NCI-H82 treated with DMSO at 0.1 percent for 48 hours (cell line): ENCODE measurements around the gene ZC3HAV1.
"Not testable (repeated sequence)": the region's sequence is repeated elsewhere in the genome, so short reads cannot be mapped to it uniquely, and the experiment has no call there.

Experiments used
- DNase-seq: peaks from one replicate; lab custom pipeline; 2025; ENCODE audit not compliant: unreplicated experiment; lab: John Stamatoyannopoulos, UW

The ZC3HAV1 gene

DNA sequence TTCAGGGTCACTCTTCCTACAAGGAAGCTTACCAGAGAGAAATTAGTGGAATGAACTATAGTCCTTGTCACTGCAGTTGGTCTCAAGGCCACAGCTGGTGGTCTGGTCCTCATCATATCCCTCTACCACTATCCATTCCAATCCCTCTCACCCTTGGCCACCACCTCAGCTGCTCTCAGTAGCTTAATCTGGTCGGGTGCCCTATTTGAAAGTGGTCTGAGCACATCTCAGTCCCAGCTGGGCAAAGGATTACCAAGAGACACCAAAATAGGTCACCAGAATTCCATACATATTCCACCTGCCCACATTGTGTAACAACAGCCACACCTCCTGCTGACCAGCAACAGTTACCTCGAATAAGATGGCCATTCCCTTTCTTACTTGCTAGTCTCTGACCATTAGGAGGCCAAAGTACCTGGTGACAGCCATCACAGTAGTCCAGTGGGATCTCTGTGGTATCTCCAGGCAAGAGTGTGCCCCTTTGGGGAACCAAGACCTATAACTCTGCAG lies 3.3 kb upstream of the ZC3HAV1 start:
- no peak for DNase-seq

DNA sequence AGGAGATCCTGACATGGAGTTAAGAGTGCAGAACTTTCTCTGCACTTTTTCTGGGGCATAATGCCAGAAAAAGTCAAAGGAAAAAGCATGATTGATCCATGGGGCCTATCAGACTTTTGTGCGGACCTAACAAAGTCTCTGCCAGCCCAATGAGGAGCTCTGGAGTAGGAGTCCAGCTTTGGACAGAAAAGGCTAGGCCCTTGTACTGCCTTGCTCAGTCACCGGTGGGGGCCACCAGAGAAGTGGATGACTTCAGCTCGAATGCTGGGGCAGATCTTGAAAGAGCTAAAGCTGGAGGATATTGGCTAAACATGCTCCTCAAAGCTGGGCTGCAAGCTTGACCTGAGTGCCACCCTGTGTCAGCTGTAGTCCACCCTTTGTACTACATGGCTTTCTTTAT lies 2.8 kb upstream of the ZC3HAV1 start:
- DNase-seq: no peak

DNA sequence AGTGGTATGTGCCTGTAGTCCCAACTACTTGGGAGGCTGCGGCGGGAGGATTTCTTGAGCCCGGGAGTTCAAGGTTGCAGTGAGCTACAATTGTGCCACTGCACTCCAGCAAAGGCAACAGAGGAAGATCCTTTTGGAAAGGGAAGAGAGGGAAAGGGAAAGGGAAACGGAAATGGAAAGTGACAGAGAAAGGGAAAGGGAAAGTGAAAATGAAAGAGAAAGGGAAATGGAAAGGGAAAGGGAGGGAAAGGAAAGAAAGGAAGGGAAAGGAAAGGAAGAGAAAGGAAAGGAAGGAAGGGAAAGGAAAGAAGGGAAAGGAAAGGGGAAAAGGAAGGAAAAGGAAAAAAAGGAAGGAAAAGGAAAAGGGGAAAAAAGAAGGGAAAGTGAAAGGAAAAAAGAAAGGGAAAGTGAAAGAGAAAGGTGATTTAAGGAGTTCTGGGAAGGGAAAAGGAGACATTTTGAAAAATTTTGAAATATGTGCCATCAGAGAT lies 2.3 kb upstream of the ZC3HAV1 start:
- no peak for DNase-seq

DNA sequence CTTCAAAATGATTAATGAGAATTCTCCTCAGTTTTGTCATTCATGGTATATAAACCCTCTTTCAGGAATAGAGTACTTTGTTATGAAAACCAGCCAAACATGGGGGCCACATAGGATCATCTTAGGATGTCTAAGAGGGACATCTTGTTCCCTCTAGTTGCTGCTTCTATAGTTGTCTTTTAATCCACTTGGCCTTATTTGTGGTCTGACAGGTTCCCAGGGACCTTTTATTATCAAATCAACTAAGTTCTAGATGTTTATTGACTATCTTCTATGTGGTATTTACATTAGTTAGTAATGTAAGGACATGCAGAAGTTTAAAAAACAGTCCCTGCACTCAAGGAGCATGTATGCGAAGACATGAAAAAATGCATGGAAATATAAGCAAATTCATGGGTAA lies 1.6 kb upstream of the ZC3HAV1 start:
- no peak for DNase-seq

DNA sequence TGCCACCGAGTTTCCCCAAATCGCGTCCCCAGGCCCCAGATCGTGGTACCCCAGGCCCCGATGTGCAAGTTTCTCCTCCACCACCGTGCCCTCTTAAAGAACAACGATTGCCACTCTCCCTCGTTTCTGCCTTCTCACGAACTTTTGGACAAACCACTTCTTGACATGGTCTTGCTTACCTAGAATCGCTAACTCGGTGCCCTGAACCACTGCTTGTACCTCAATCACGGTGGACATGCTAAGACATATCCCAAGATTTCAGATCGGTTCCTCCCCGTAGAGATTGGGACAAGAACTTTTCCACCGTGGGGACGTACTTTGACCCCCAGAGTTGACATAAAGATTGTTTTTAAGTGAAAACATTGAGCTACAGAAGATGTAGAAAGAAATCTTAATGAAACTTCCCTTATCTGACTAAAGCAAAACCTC lies 477 bp upstream of the ZC3HAV1 start:
- no peak for DNase-seq

DNA sequence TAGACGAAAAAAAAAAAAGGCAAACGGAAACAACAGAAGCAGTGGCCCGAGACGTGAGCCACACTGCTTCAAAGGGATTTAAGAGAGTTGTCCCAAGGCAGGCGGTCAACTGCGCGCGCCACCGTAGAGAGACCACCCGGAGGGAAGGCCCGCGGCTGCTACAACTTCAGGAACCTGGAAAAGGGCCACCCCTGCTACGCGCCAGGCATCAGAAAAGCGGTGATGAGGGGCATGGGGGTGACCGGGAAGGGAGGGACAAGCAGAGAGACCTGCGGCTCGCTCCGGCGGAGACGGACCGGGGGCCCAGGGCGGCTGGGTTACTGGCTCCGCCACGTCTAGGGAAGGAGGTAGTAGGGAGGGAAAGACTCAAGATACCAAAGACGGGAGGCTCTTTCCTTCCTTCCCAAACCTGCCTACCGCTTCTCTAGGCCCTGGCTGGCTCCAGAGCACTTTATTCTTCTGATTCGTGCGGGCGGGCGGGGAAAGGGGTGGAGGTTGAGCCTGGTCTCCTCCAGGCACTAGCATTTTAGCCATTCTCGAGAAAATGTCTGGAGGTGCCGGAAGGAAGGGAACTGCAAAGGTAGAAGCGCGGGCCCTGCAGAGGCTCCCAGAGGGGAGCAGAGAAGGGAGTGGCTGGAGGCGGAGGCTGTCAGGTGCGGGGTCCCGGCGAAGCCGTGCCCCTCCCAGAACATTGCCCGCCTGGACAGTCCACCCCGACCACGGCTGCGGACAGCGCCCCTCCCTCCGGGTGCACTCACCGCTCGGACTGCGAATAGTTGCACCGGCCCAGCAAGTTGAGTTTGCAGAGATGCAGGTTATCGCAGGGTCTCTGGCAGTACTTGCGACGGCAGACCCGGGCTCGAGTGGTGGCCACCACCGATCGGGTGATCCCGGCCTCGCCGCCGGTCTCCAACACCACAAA lies 993 bp downstream of the ZC3HAV1 start:
- no peak for DNase-seq

DNA sequence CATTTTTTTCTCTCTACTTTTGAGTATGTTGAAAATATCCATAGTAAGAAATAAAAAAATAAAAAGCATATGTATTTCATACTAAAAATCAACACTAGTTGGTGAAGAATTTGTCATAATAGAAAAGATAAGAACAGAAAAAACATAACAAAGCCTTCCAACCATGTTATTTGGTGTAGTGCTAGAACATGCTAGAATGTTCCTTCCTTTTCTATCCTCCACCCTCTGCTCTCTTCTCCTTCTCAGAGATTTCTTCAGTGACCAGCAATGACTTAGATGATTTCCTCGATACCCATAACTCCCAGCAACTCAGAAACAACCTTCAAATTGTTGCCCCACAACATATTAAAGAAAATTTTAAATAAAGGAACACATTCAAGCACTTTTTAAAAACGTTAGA lies 2.6 kb downstream of the ZC3HAV1 start:
- no peak for DNase-seq

DNA sequence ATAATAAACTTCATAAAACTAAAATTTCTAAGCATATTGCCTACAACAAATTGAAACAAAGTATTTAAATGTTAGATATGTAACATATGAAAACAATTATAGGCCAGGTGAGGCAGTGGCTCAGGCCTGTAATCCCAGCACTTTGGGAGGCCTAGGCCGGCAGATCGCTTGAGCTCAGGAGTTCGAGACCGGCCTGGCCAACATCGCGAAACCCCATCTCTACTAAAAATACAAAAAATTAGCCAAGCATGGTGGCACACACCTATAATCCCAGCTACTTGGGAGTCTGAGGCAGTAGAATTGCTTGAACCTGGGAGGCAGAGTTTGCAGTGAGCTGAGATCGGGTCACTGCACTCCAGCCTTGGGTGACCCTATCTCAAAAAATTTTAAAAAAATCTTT lies 3.3 kb downstream of the ZC3HAV1 start:
- not testable (repeated sequence) for DNase-seq

DNA sequence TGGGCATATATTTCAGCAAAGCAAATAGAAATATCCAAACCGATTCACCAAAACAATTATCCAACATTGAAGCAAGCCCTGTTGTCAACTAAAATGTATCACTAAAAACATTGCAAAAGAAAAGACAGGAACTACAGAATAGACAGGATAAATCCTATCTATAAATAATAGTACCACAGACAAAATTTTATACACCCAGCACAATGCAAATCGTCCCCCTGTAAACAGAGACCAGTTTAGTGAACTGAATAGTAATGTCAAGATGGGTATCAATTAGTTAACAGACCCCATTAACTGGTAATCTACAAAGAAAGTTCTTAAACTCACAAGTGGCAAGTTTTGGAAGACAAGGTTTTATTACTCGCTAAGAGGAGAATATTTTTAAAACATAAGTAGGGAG lies 4.0 kb downstream of the ZC3HAV1 start:
- DNase-seq: no peak

DNA sequence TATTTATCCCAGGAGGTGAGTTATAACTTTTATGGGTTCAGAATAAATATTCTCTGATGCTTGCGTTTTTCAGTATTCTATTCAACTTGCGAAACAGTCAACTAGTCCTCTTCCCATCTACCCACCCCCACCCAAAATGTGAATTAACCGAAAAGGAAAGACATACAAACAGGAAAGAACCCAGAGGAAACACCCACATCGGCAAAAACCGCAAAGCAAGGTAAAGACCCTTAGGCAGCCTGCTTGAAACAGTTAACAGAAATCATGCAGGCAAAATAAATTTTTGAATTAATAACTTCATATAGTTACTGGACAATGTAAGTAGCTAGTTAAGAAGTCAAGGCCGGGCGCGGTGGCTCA lies 5.4 kb downstream of the ZC3HAV1 start:
- DNase-seq: no peak

DNA sequence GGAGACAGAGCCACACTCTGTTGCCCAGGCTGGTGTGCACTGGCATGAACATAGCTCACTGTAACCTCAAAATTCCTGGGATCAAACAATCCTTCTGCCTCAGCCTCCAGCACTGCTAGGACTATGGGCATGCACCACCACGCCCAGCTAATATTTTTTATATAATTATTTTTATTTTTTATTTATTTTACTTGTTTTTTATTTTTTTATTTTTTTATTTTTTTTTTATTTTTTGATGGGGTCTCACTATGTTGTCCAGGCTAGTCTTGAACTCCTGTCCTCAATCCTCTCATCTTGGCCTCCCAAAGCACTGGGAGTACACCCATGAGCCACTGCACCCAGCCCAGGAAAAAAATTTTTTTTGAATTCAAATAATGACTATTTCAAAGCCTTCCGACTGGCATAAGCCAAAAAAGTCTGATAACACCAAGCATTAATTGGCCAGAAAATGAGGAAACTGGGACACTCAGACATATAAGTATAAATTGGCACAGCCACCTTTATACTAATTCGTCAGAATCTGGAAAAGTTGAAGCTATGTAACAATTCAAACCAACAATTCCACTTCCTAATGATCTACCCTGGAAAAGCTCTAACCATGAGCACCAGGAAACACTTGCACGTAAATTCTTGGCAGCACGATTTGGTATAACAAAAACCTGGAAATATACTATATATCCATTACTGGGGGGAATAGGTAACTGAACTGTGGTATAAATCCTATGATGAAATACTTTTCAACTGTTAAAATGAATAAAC lies 6.3 kb downstream of the ZC3HAV1 start:
- no peak for DNase-seq

DNA sequence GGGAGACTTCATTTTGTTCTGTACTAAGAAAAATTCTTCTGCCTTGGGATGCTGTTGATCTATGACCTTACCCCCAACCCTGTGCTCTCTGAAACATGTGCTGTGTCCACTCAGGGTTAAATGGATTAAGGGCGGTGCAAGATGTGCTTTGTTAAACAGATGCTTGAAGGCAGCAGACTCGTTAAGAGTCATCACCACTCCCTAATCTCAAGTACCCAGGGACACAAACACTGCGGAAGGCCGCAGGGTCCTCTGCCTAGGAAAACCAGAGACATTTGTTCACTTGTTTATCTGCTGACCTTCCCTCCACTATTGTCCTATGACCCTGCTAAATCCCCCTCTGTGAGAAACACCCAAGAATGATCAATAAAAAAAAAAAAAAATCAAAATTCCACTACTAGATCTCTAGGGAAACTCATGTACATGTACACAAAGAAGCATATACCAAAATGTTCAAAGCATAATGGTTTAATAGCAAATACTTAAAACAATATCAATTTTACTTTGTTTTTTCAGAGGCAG lies 7.8 kb downstream of the ZC3HAV1 start:
- not testable (repeated sequence) for DNase-seq

DNA sequence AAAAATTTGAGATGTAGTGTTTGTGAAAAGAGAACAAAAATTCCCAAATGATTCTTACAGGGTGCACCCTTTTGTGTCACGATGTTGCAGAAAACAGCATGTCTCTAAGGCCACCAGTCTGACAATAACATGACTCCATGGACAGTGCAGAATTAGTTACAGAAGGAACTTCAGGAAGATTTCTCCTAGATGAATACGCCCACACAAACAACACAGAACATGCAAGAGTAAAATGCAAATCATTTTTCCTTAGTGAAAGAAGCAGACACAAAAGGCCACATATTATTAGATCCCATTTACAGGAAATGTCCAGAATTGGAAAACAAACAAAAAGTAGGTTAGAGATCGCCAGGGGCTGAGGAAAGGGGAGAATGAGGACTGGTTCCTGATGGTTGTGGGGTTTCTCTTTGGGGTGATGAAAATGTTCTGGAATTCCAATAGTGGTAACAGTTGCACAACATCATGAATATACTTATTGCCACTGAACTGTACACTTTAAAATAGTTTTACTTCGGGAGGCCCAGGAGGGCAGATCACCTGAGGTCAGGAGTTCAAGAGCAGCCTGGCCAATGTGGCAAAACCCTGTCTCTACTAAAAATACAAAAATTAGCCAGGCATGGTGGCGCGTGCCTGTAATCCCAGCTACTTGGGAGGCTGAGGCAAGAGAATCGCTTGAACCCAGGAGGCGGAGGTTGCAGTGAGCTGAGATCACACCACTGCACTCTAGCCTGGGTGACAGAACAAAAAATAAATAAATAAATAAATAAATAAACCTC lies 10.2 kb downstream of the ZC3HAV1 start:
- no peak for DNase-seq

DNA sequence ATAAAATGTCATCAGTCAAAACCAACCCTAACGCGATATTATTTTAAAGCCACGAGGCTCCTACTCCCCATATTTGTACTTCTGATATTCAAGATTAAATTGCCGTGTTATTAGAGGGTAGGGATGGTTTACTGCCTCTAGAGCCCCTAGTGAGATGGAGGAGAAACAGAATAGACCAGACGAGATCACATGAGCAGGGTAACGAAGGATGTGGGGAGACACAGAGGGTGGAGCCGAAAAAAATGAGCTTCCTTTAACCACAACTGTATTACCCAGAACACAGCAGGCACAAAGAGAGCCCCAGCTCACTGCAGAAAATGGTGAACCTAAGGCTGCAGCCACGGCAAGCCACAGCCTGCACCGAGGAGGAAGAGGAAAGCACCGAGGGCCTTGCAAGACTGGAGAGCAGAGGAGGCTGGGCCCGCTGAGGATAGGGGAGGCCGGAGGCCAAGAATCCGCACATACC lies 14.3 kb downstream of the ZC3HAV1 start:
- DNase-seq: no peak

DNA sequence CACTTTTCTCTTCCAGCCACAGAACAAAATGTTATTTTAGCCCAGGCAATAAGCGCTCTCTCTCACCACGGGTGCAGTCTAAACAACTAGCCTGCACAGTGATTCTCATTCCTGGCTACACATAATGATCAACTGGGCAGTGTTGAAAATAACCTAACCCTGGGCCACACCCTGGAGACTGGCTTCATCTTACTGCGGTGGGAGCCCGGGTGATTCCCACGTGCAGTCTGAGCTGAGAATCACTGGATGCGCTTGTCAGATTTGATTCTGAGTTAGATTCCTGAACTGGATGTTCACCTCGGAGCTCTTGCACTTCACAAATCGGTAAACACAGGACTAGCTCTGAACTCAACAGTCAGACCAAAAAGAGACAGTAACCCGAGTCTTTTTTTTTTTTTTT lies 14.9 kb downstream of the ZC3HAV1 start:
- no peak for DNase-seq

DNA sequence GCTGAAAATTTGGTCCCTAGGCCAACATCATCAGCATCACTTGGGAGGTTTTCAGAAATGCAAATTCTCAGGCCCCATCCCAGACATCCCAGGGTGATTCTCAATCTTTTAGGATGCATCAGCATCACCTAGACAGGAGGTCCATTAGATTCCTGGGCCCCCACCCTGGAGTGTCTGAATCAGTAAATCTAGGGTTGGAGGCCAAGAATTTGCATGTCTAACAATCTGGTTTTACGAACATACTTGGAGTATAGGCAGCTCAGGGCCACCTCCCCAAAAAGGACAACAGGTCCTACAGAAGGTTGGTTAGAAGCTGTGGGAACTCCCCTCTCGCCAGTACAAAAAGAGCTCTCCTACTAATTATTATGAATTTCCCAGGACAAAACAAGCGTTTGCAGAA lies 15.5 kb downstream of the ZC3HAV1 start:
- no peak for DNase-seq

DNA sequence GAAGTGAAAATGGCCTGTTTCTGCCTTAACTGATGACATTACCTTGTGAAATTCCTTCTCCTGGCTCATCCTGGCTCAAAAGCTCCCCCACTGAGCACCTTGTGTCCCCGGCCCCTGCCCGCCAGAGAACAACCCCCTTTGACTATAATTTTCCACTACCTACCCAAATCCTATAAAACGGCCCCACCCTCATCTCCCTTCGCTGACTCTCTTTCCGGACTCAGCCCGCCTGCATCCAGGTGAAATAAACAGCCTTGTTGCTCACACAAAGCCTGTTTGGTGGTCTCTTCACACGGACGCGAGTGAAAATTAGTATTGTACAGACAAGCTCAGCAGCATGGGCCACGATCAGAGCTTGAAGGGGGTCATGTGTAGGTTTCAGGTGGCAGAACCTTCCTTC lies 16.0 kb downstream of the ZC3HAV1 start:
- DNase-seq: not testable (repeated sequence)

DNA sequence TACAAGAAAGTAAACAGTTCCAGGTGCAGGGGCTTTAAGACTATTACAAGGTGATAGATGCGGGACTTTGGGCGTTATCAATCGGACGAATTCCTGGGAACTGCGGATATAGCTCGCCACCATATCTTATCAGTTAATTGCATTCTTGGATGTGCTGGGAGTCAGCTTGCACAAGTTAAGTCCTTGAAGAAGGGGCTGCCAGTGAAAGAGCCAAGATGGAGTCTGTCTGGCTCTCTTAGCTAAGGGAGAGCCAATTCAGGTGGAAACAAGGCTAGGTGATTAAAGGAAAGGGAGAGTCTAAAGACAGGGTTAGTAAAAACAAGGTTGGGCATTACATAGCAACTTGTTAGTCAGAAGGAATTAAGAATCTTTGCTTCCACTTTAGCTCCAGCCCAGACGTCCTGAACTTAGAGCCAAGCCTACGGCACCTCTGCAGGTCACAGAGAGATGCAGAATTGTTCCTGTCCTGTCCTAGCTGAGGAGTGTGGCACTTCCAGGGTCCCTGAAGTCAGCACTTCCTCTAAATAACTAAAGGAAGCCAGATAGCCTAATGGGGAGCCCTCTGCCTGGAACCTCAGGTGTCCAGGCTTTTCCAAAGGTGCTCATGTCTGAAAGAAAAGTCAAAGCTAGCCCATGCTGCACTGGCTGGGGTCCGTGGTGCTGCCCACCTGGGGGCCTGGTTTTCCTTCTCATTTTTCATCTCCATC lies 17.3 kb downstream of the ZC3HAV1 start:
- no peak for DNase-seq

DNA sequence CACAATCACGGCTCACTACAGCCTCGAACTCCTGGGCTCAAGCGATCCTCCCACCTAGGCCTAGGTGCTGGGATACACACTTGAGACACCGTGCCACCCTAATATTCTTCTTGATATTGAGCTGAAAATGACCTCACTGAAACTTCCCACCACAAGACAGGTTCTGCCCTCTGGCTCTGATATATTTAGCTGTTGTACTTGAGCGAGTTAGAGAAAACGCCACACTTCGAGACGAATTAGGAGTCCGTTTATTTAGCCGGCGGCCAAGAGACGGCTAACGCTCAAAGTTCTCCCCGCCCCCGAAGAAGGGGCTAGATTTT lies 17.9 kb downstream of the ZC3HAV1 start:
- no peak for DNase-seq

DNA sequence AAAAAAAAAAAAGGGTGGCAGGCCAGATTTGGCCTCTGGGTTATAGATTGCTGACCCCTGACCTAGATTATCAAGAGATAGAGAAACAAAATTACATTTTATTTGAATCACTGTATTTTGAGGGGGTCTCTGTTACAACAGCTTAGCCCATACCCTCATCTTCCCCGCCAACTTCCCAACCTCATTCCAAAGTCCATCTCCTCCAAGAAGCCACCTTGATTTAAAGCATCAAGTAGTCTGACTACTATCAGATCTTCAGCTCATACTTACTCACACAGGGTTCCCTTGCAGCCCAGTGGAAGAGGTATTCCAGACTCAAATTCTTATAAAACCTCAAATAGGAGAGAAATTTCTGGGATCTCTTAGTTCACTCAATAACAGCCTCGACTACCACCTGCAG lies 20.4 kb downstream of the ZC3HAV1 start:
- DNase-seq: no peak
